ENCODE data around the gene CC2D2B.

Gene CC2D2B, protein sequence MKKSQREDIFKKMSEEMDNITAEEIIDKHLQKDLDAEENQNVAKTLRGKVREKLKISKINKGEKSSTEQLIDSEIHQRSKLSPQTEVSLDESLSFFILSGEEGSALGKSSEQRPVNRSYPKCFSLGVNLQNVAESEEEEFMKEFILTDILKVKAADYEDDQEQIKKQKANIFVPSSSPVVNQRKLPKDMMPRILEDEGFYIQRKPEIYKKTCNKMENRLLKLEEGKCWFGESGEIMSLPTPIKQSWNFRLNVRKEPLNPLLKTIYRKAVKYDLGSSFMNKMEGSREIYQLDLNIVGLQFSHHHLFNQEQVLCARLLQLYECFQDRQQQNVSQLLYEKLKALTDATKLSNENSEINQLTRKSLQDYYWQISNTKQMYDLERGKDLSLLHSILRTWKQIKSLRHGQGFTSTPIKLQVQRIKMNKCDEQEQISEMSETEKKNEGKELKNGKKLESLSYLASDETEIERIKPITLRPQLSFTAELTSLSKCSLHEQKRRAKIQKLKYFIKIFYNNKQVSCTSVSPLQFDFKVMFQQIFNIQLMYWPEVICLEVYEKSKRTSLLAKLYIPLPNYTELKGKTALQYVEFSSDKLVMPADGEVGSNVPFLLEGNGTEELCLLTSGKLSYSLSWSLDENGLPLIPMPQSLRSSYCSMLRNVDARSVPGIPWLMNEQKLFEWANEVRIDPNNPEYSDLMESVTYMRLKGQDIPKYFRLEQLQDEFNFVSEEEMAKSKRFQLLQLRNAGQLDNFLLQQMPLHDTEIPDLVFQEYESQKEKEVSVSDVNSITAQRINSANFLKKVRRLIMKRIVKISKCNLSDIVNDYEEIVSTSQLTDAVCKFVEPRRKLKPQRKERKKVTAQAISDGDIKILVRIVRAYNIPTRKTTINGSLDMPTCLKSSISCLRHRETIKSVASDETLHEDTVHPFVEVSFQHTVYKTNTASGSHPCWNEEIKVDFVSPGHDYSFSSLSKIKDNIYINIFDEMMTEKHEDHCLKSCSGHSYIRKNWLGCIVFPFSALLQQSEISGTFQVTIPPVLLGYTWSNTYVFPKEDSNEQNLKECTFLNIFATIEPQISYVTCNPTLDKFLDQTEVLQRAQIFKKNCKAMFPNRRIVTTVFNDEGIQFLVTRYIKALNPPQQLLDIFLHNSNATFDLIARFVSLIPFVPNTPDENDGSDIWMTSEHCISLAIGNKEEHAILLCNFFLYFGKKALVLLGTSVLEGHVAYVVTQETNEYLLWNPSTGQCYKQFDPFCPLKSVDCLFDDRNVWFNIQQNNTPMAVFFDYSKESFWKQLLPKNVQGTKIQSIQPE (N-terminal part only)

GRCh38 chr10:95907456-95908253, at the start of gene CC2D2B:
Gene CC2D2B (plus strand): TSS chr10:95907975. CDS start chr10:95911324, 3,349 bp downstream.
- Histone ChIP-seq H3K4me3 (ENCODE audit: low read depth, low read length) (peak within 1 kb of the TSS; percentile 88), H3K9ac (ENCODE audit: low read depth, low read length) (peak within 1 kb of the TSS; percentile 56), H3K4me1 (ENCODE audit: control insufficient read depth, insufficient read depth, low read length) (peaks cover 4% of the 10 kb centered on the region)

GRCh38 chr10:95860166-95860940, 47.4 kb upstream of the CC2D2B start:
- Histone ChIP-seq H3K27me3 (ENCODE audit: control insufficient read depth, insufficient read depth, low read length) (no peaks in the 10 kb centered on the region), H3K9ac (ENCODE audit: low read depth, low read length) (no peak overlapping the region), H3K4me3 (ENCODE audit: low read depth, low read length) (no peak overlapping the region), H3K9me3 (ENCODE audit: control insufficient read depth, insufficient read depth, low read length) (no peaks in the 10 kb centered on the region), H3K4me1 (ENCODE audit: control insufficient read depth, insufficient read depth, low read length) (no peaks in the 10 kb centered on the region), H3K36me3 (ENCODE audit: control insufficient read depth, insufficient read depth, low read length) (no peaks in the 10 kb centered on the region)

More at GRCh38 chr10:95907456-95908253, at the start of gene CC2D2B:
- Histone ChIP-seq H3K27me3 (ENCODE audit: control insufficient read depth, insufficient read depth, low read length) (peaks cover 2% of the 10 kb centered on the region), H3K36me3 (ENCODE audit: control insufficient read depth, insufficient read depth, low read length) (no peaks in the 10 kb centered on the region), H3K9me3 (ENCODE audit: control insufficient read depth, insufficient read depth, low read length) (no peaks in the 10 kb centered on the region)

GRCh38 chr10:95861386-95861785, 46.4 kb upstream of the CC2D2B start:
- Histone ChIP-seq H3K4me1 (ENCODE audit: control insufficient read depth, insufficient read depth, low read length) (no peaks in the 10 kb centered on the region), H3K36me3 (ENCODE audit: control insufficient read depth, insufficient read depth, low read length) (no peaks in the 10 kb centered on the region), H3K4me3 (ENCODE audit: low read depth, low read length) (no peak overlapping the region), H3K27me3 (ENCODE audit: control insufficient read depth, insufficient read depth, low read length) (no peaks in the 10 kb centered on the region), H3K9me3 (ENCODE audit: control insufficient read depth, insufficient read depth, low read length) (no peaks in the 10 kb centered on the region), H3K9ac (ENCODE audit: low read depth, low read length) (no peak overlapping the region)

DNA sequence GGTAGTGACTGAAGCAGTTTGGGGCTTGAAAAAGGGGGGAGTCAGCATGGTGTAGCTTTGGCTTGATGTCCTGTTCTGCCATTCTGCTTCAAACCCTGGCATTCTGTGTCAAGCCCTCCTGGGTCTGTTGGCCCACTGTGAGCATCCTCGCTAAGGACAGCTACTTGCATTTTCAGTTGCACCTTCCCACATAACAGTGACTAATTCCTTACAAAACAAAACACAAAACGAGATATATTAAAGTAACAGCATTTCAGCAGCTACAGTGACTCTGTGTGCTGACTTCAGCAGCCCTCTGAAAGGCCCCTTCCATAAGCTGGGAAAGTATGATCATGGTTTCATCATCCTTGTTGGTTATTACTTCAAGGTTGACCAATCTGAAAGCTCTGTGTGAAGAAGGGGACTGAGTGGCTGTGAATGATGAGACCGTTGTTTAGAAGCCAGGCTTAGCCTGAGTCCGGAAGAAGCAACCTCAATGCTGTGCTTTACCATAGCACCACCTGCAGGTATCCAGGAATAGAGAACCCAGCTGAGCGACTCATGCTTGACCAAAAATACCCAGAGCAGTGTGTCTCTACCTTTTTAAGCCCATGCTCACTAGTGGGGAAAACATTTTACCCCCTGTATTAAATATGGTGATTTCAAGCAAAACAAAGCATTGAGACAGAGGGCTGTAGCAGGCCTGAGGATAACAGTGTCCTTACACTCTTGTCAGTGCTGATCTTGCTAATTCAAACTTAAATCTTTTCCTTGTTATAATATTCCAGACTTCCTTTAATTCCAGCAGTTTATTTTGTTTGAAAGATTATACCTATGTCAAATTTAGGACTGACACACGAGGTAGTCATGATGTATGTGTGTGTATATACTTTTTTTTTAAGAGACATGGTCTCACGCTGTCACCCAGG, 42.6 kb upstream of the CC2D2B start:
- no peak overlapping the region for H3K4me3 ChIP-seq (ENCODE audit: low read depth, low read length)
- H3K9me3 ChIP-seq (ENCODE audit: control insufficient read depth, insufficient read depth, low read length), result no peaks in the 10 kb centered on the region
- no peaks in the 10 kb centered on the region for H3K36me3 ChIP-seq (ENCODE audit: control insufficient read depth, insufficient read depth, low read length)
- H3K27me3 ChIP-seq (ENCODE audit: control insufficient read depth, insufficient read depth, low read length), result no peaks in the 10 kb centered on the region
- H3K4me1 ChIP-seq (ENCODE audit: control insufficient read depth, insufficient read depth, low read length), result no peaks in the 10 kb centered on the region
- no peak overlapping the region for H3K9ac ChIP-seq (ENCODE audit: low read depth, low read length)

DNA sequence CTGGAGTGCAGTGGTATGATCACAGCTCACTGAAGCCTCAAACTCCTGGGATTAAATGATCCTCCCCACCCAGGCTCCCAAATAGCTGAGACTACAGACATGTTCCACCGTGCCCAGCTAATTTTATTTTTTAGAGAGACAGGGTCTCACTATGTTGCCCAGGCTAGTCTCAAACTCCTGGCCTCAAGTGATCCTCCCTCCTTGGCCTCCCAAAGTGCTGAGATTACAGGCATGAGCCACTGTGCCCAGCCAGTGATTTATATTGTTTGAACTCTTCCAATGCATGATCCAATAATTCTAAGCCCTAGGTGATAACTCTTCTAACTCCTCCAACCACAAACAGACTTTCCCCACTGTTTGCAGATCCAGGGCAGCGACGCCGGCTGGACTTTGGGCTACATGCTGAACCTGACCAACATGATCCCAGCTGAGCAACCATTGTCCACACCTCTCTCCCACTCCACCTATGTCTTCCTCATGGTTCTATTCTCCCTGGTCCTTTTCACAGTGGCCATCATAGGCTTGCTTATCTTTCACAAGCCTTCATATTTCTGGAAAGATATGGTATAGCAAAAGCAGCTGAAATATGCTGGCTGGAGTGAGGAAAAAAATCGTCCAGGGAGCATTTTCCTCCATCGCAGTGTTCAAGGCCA, 41.8 kb upstream of the CC2D2B start:
- H3K27me3 ChIP-seq (ENCODE audit: control insufficient read depth, insufficient read depth, low read length), result no peaks in the 10 kb centered on the region
- H3K36me3 ChIP-seq (ENCODE audit: control insufficient read depth, insufficient read depth, low read length), result no peaks in the 10 kb centered on the region
- H3K9ac ChIP-seq (ENCODE audit: low read depth, low read length), result no peak overlapping the region
- H3K4me1 ChIP-seq (ENCODE audit: control insufficient read depth, insufficient read depth, low read length), result no peaks in the 10 kb centered on the region
- H3K4me3 ChIP-seq (ENCODE audit: low read depth, low read length), result no peak overlapping the region
- no peaks in the 10 kb centered on the region for H3K9me3 ChIP-seq (ENCODE audit: control insufficient read depth, insufficient read depth, low read length)

DNA sequence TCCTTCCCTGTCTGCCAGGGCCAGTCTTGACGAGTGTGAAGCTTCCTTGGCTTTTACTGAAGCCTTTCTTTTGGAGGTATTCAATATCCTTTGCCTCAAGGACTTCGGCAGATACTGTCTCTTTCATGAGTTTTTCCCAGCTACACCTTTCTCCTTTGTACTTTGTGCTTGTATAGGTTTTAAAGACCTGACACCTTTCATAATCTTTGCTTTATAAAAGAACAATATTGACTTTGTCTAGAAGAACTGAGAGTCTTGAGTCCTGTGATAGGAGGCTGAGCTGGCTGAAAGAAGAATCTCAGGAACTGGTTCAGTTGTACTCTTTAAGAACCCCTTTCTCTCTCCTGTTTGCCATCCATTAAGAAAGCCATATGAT, 41.3 kb upstream of the CC2D2B start:
- H3K36me3 ChIP-seq (ENCODE audit: control insufficient read depth, insufficient read depth, low read length), result no peaks in the 10 kb centered on the region
- H3K4me3 ChIP-seq (ENCODE audit: low read depth, low read length), result no peak overlapping the region
- H3K4me1 ChIP-seq (ENCODE audit: control insufficient read depth, insufficient read depth, low read length), result no peaks in the 10 kb centered on the region
- no peaks in the 10 kb centered on the region for H3K9me3 ChIP-seq (ENCODE audit: control insufficient read depth, insufficient read depth, low read length)
- no peaks in the 10 kb centered on the region for H3K27me3 ChIP-seq (ENCODE audit: control insufficient read depth, insufficient read depth, low read length)
- no peak overlapping the region for H3K9ac ChIP-seq (ENCODE audit: low read depth, low read length)

DNA sequence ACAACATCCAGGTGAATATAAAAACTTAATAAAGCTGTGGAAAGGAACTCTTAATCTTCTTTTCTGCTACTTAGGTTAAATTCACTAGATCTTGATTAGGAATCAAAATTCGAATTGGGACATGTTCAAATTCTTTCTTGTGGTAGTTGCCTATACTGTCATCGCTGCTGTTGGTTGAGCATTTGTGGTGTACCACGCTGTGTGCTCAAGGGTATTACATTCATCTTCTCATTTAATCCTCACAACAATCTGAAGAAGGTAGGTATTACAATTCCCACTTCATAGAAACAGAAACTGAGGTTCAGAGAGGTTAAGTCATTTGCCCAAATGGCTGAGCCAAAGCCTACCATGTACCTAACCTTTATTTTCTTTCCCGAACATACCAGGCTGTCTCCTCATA, 39.9 kb upstream of the CC2D2B start:
- Histone ChIP-seq H3K9me3 (ENCODE audit: control insufficient read depth, insufficient read depth, low read length) (no peaks in the 10 kb centered on the region), H3K27me3 (ENCODE audit: control insufficient read depth, insufficient read depth, low read length) (no peaks in the 10 kb centered on the region)

DNA sequence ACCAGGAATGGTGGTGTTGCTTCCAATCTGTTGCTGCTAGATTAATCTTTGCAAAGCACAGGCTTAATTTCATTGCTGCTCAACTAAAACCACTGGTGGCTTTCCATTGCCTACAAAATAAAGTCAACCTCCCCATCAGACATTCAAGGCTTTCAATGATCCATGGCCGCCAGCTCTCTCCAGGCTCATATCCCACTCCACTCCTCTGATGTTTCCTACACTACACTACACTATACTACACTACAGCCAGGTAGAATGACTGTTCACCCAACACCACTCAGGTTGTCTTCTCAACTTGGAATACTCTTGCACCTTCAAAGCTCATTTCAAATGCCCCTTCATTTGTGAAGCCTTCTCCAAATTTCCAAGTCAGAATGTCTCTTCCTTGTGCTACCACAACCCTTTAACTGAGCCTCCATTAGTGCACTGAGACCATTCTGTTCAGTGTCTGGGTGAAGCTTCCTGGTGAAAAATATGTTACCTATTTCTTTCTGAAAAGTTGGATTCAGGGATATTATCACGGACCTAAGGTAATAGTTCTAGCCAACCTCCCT, 35.5 kb upstream of the CC2D2B start:
- H3K36me3 ChIP-seq (ENCODE audit: control insufficient read depth, insufficient read depth, low read length), result peaks cover 3% of the 10 kb centered on the region
- H3K4me3 ChIP-seq (ENCODE audit: low read depth, low read length), result no peak overlapping the region
- no peaks in the 10 kb centered on the region for H3K27me3 ChIP-seq (ENCODE audit: control insufficient read depth, insufficient read depth, low read length)
- no peaks in the 10 kb centered on the region for H3K9me3 ChIP-seq (ENCODE audit: control insufficient read depth, insufficient read depth, low read length)
- H3K4me1 ChIP-seq (ENCODE audit: control insufficient read depth, insufficient read depth, low read length), result no peaks in the 10 kb centered on the region
- no peak overlapping the region for H3K9ac ChIP-seq (ENCODE audit: low read depth, low read length)

More for the DNA sequence above, 39.9 kb upstream of the CC2D2B start:
- H3K4me3 ChIP-seq (ENCODE audit: low read depth, low read length), result no peak overlapping the region
- peaks cover 3% of the 10 kb centered on the region for H3K36me3 ChIP-seq (ENCODE audit: control insufficient read depth, insufficient read depth, low read length)
- H3K9ac ChIP-seq (ENCODE audit: low read depth, low read length), result no peak overlapping the region
- H3K4me1 ChIP-seq (ENCODE audit: control insufficient read depth, insufficient read depth, low read length), result no peaks in the 10 kb centered on the region

DNA sequence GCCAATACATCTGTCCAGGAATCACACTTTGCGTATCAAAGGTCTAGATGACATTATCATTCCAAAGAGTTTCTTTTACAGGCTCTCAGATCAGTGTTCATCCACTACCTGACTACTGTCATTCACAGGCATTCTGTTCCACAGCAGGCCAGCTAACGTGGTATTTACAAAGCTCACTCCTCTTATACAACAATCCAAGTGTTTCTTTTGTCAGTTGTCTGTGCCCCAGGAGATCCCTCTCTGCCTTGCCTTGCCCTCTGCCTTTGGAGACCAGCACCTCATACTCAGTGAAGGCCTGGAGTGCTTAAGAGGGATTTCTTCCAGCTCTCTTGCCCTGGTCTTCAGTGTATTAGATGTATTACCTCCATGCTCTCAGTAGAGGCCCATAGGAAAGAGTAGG, 34.6 kb upstream of the CC2D2B start:
- Histone ChIP-seq H3K36me3 (ENCODE audit: control insufficient read depth, insufficient read depth, low read length) (peaks cover 3% of the 10 kb centered on the region), H3K4me3 (ENCODE audit: low read depth, low read length) (no peak overlapping the region), H3K4me1 (ENCODE audit: control insufficient read depth, insufficient read depth, low read length) (no peaks in the 10 kb centered on the region), H3K27me3 (ENCODE audit: control insufficient read depth, insufficient read depth, low read length) (no peaks in the 10 kb centered on the region), H3K9ac (ENCODE audit: low read depth, low read length) (no peak overlapping the region), H3K9me3 (ENCODE audit: control insufficient read depth, insufficient read depth, low read length) (no peaks in the 10 kb centered on the region)
